Tibial nerve (tissue), 4 donors: Measurements from ENCODE around the gene RHEB. TPM values are rescaled to one million over a fixed set of nuclear protein-coding genes. Genes with fewer than 3 reads are reported as not detected.
A peak's percentile ranks its signal among the peaks of the same experiment; 100 is the strongest.

Experiments
- DNase-seq, 2 donors: peaks; one replicate each; pipeline ENCODE4 v3.0.0-alpha.2; 2019; ENCODE audit warnings: low spot score in 2 of 2
- H3K27ac ChIP-seq, 4 donors: fragments of 200-600 bp; sonication (generic) in 3 of 4; one replicate each; pipeline ENCODE4 v1.5.1; 2017 to 2019; ENCODE audit warnings: mild to moderate bottlenecking in 1 of 4
- H3K27me3 ChIP-seq, 2 donors: fragments of 200-600 bp; sonication (generic) in 1 of 2; one replicate each; pipeline versions ENCODE4 v1.5.1 to v1.6.0; 2017 to 2019
- H3K36me3 ChIP-seq, 3 donors: fragments of 200-600 bp; sonication (generic); one replicate each; pipeline ENCODE4 v1.5.1; 2018 to 2019
- H3K4me1 ChIP-seq, 4 donors: fragments of 200-600 bp; sonication (generic) in 3 of 4; one replicate each; pipeline ENCODE4 v1.5.1; 2017 to 2019
- H3K4me3 ChIP-seq, 4 donors: fragments of 200-600 bp; sonication (generic) in 3 of 4; one replicate each; pipeline ENCODE4 v1.5.1; 2017 to 2019; ENCODE audit warnings: mild to moderate bottlenecking in 1 of 4, moderate library complexity in 1 of 4
- H3K9me3 ChIP-seq, 4 donors: fragments of 200-600 bp; sonication (generic) in 3 of 4; one replicate each; pipeline ENCODE4 v1.5.1; 2017 to 2019
- CTCF ChIP-seq, 5 experiments: fragments of 200-600 bp in 3 of 5; fragments of 450-650 bp in 2 of 5; sonication (generic) in 3 of 5; IDR thresholded peaks; one replicate each; pipeline ENCODE4 v1.5.1; 2016 to 2019; ENCODE audit warnings: antibody characterized with exemption in 5 of 5, mild to moderate bottlenecking in 3 of 5, moderate library complexity in 2 of 5
- EP300 ChIP-seq, 2 donors: sonication (generic); formaldehyde crosslinking; IDR thresholded peaks; one replicate each; pipeline ENCODE4 v1.6.1; 2017; ENCODE audit warnings: antibody characterized with exemption in 2 of 2, mild to moderate bottlenecking in 1 of 2
- POLR2A ChIP-seq, 2 donors: fragments of 450-650 bp; IDR thresholded peaks; one replicate each; pipeline ENCODE4 v1.6.1; 2017; ENCODE audit warnings: antibody characterized with exemption in 2 of 2, mild to moderate bottlenecking in 2 of 2, moderate library complexity in 2 of 2
- WGBS, 2 donors: methylation state at CpG; one replicate each; pipeline ENCODE4 v1.1.5; 2018; 5-methylcytosine and 5-hydroxymethylcytosine counted together
- total RNA-seq, 4 donors: library from RNA; depleted of rRNA; stranded (reverse); fragments of >200 nt; gene quantifications; one replicate each; pipeline ENCODE4 v1.1.0, GENCODE V29; 2016

Gene RHEB
- total RNA-seq, 4 donors from 2014 or later: 95.4 to 128 (median 103) TPM

GRCh38 chr7:151447901-151448260, 71.8 kb downstream of the RHEB start:
- Histone ChIP-seq H3K36me3 (no peaks in the 10 kb centered on the region), H3K4me3 (peak overlapping the region; percentile 32 to 64 (median 48)), H3K27ac (peak overlapping the region; percentile 62 to 88 (median 78)), H3K27me3 (no peaks in the 10 kb centered on the region), H3K9me3 (no peaks in the 10 kb centered on the region), H3K4me1 (peaks cover 0 to 14% (median 3%) of the 10 kb centered on the region in 4 donors)
- TF ChIP-seq EP300 (IDR thresholded peaks at IDR 0.05): no peak
- no peak for TF ChIP-seq CTCF (IDR thresholded peaks at IDR 0.05)
- TF ChIP-seq POLR2A (IDR thresholded peaks at IDR 0.05): no peak
- 46 to 59% methylated on average over 26 of the region's 26 CpGs for WGBS, 2 donors
- no peak for DNase-seq

DNA sequence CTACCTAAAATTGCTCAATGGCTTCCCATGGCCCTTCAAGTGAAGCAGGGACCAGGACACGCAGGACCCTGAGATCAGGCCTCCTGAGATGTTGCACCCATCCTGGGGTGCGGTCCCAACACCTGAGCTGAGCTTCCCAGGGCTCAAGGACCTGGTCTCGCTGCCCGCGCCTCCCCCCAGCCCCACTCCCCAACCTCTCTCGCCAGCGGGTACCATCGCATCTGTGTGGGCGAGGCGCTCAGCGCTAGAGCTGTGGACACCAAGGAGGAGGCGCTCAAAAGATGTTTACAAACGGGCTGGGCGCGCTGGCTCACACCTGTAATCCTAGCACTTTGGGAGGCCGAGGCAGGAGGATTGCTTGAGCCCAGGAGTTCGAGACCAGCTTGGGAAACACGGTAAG, 72.4 kb downstream of the RHEB start:
- no peak overlapping the region for H3K4me3 ChIP-seq
- no peak overlapping the region for H3K27ac ChIP-seq
- DNase-seq: no peak
- no peak for TF ChIP-seq POLR2A (IDR thresholded peaks at IDR 0.05)
- no peak for TF ChIP-seq EP300 (IDR thresholded peaks at IDR 0.05)
- no peak for TF ChIP-seq CTCF (IDR thresholded peaks at IDR 0.05)
- H3K36me3 ChIP-seq: no peaks in the 10 kb centered on the region
- WGBS, 2 donors: 93 to 94% methylated on average over 11 to 18 of the region's 18 CpGs
- H3K27me3 ChIP-seq: no peaks in the 10 kb centered on the region
- H3K9me3 ChIP-seq: no peaks in the 10 kb centered on the region
- peaks cover 0 to 14% (median 3%) of the 10 kb centered on the region in 4 donors for H3K4me1 ChIP-seq

DNA sequence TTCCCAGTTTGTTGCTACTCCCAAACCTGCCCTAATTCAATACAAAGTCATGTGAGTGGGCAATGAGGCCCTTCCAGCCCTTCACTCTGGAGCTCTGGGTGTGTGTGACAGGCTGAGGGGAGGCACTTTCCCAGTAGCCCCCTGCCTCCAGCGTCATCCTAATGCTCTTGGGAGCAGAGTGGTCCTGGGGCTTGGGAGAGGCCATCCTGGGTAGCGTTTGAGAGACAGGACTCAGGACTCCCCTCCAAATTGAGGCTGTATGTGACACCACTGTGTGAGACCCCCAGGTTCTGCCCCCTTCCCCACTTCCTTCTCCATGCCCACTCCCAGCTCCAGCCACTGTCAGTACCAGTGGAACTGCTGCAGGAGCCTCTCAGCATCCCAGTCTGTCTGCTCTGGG, 73.3 kb downstream of the RHEB start:
- no peak overlapping the region for H3K27ac ChIP-seq
- DNase-seq: no peak
- 89 to 96% methylated on average over 2 of the region's 2 CpGs for WGBS, 2 donors

DNA sequence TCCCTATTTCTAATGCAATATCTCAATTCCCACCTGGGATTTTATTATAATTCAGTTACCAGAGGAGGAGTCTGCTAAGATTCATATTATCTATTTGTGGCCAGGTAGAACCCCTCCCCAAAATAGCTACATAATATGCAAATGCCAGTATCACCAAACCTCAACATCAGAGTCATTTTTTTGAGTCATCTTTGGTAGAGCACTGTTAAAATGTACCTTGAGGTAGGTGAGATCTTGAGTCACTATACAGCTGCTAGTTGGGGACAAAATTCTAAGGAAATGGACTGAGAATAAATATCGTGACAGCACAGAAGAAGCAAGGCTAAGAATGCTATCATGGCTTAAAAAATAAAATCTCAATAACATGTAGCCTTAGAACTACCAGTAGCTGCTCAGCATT, 75.1 kb downstream of the RHEB start:
- Histone ChIP-seq H3K4me3 (no peak overlapping the region), H3K27me3 (no peaks in the 10 kb centered on the region), H3K9me3 (no peaks in the 10 kb centered on the region), H3K27ac (no peak overlapping the region), H3K36me3 (no peaks in the 10 kb centered on the region), H3K4me1 (peaks cover 0 to 38% (median 18%) of the 10 kb centered on the region in 4 donors)
- no peak for TF ChIP-seq CTCF (IDR thresholded peaks at IDR 0.05)
- no peak for TF ChIP-seq EP300 (IDR thresholded peaks at IDR 0.05)
- no peak for TF ChIP-seq POLR2A (IDR thresholded peaks at IDR 0.05)
- DNase-seq: no peak
- WGBS, 2 donors: 87 to 89% methylated on average over 1 of the region's 1 CpG

More for the DNA sequence above, 73.3 kb downstream of the RHEB start:
- Histone ChIP-seq H3K27me3 (no peaks in the 10 kb centered on the region), H3K36me3 (no peaks in the 10 kb centered on the region), H3K4me3 (no peak overlapping the region), H3K9me3 (no peaks in the 10 kb centered on the region), H3K4me1 (peaks cover 0 to 21% (median 6%) of the 10 kb centered on the region in 4 donors)
- no peak for TF ChIP-seq POLR2A (IDR thresholded peaks at IDR 0.05)
- no peak for TF ChIP-seq EP300 (IDR thresholded peaks at IDR 0.05)
- TF ChIP-seq CTCF (IDR thresholded peaks at IDR 0.05): no peak

DNA sequence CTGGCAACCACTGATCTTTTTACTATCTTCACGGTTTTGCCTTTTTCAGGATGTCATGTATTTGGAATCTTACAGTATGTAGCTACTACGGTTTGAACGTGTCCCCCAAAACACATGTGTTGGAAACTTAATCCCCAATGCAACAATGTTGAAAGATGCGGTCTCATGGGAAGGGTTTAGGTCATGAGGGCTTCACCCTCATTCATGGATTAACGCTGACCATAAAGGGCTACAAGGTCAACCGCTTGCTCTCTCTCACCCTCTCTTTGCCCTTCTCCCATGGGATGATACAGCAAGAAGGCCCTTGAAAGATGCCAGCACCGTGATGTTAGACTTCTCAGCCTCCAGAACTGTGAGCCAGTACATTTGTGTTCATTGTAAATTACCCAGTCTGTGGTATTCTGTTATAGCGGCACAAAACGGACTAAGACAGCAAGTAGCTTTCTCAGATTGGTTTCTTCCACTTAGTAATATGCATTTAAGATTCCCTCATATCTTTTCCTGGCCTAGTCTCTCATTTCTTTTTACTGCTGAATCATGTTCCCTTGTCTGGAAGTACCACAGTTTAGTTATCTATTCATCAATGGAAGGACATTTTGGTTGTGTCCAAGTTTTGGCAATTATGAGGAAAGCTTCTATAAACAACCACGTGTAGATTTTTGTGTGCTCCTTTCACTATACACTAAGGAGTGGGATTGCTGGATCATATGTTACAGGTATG, 76.8 kb downstream of the RHEB start:
- no peak for TF ChIP-seq CTCF (IDR thresholded peaks at IDR 0.05)
- no peak for TF ChIP-seq POLR2A (IDR thresholded peaks at IDR 0.05)
- no peak for TF ChIP-seq EP300 (IDR thresholded peaks at IDR 0.05)
- Histone ChIP-seq H3K36me3 (no peaks in the 10 kb centered on the region), H3K9me3 (no peaks in the 10 kb centered on the region), H3K4me3 (no peak overlapping the region), H3K27ac (peak overlapping the region in 1 of 4 donors; percentile 6), H3K4me1 (peaks cover 0 to 35% (median 20%) of the 10 kb centered on the region in 4 donors), H3K27me3 (peaks cover 0 to 4% of the 10 kb centered on the region in 2 donors)
- no peak for DNase-seq
- WGBS, 2 donors: 71 to 73% methylated on average over 10 of the region's 10 CpGs
